Sigmoid colon (tissue), 4 donors: ENCODE data around the gene HES5.

Experiments used
- CTCF ChIP-seq, 4 experiments: fragments of 450-650 bp in 3 of 4; fragments of 200-600 bp in 1 of 4; IDR thresholded peaks; one replicate each; pipeline ENCODE4 v1.5.1; 2016 to 2019; ENCODE audit warnings: antibody characterized with exemption in 4 of 4, mild to moderate bottlenecking in 3 of 4, moderate library complexity in 2 of 4
- POLR2A ChIP-seq, 2 donors: fragments of 450-650 bp; IDR thresholded peaks; one replicate each; pipeline ENCODE4 v1.6.1; 2016; ENCODE audit warnings: antibody characterized with exemption in 2 of 2, mild to moderate bottlenecking in 2 of 2, moderate library complexity in 2 of 2
- POLR2AphosphoS5 ChIP-seq, 4 donors: sonication (generic); formaldehyde crosslinking; IDR thresholded peaks; one replicate each; pipeline ENCODE4 v1.6.1; 2017; ENCODE audit warnings: antibody characterized with exemption in 4 of 4

DNA sequence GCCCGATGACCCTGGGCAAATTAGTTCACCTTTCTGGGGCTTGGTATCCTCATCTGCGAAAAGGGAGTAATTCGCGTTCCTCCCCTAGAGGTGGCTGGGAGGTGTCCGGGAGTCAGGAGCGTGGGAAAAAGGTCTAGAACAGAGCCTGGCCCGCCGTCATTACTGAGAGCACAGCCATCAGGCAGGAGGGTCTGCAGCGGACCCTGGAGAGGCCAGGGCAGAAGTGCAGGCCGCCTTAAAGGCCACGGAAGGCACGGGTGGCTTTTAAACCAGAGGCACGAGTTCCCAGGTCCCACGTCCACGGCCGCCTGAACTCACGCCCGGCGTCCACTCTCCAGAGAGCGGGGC is 4.5 kb downstream of the HES5 start:
- TF ChIP-seq CTCF (IDR thresholded peaks at IDR 0.05) (no peak), POLR2AphosphoS5 (IDR thresholded peaks at IDR 0.05) (no peak), POLR2A (IDR thresholded peaks at IDR 0.05) (no peak)
